GM21423 (cell line): ENCODE results near the gene TMEM131L.
"Not testable (repeated sequence)": the region's sequence is repeated elsewhere in the genome, so short reads cannot be mapped to it uniquely, and the experiment has no call there.

ENCODE experiments used
- ATAC-seq: cut with Tn5 transposase; IDR thresholded peaks from one replicate; pipeline ENCODE4 v1.9.1; 2021; ENCODE audit warnings: mild to moderate bottlenecking, moderate library complexity; ENCODE audit not compliant: unreplicated experiment

The TMEM131L gene

GRCh38 chr4:153448003-153448731 lies 18.0 kb upstream of the TMEM131L start:
- no peak for ATAC-seq

- no peak for ATAC-seq
Measured at GRCh38 chr4:153449338-153449737, 16.8 kb upstream of the TMEM131L start.

GRCh38 chr4:153450544-153450917 lies 15.6 kb upstream of the TMEM131L start:
- ATAC-seq: no peak

- not testable (repeated sequence) for ATAC-seq
Measured at GRCh38 chr4:153451145-153451544, 15.0 kb upstream of the TMEM131L start.

- no peak for ATAC-seq
Measured at GRCh38 chr4:153451911-153452657, 14.1 kb upstream of the TMEM131L start.

- no peak for ATAC-seq
Measured at GRCh38 chr4:153452658-153453378, 13.3 kb upstream of the TMEM131L start.

GRCh38 chr4:153453402-153453801 lies 12.8 kb upstream of the TMEM131L start:
- no peak for ATAC-seq

- no peak for ATAC-seq
Measured at GRCh38 chr4:153458969-153459368, 7.2 kb upstream of the TMEM131L start.

GRCh38 chr4:153461549-153461948 lies 4.6 kb upstream of the TMEM131L start:
- not testable (repeated sequence) for ATAC-seq

- no peak for ATAC-seq
Measured at GRCh38 chr4:153464068-153464467, 2.1 kb upstream of the TMEM131L start.

- ATAC-seq: no peak
Measured at GRCh38 chr4:153465140-153465539, 1.0 kb upstream of the TMEM131L start.

- peak; percentile 8 for ATAC-seq
Measured at GRCh38 chr4:153465615-153466080, 512 bp upstream of the TMEM131L start.

- ATAC-seq: peak; percentile 59
Measured at GRCh38 chr4:153466949-153467896, 1.1 kb downstream of the TMEM131L start.

GRCh38 chr4:153467897-153468262 lies 1.7 kb downstream of the TMEM131L start:
- ATAC-seq: no peak

GRCh38 chr4:153468587-153468986 lies 2.4 kb downstream of the TMEM131L start:
- peak; percentile 24 for ATAC-seq

GRCh38 chr4:153469031-153469430 lies 2.9 kb downstream of the TMEM131L start:
- no peak for ATAC-seq

- not testable (repeated sequence) for ATAC-seq
Measured at GRCh38 chr4:153471071-153471697, 5.0 kb downstream of the TMEM131L start.

GRCh38 chr4:153471698-153472093 lies 5.5 kb downstream of the TMEM131L start:
- ATAC-seq: peak; percentile 18

- ATAC-seq: peak; percentile 40
Measured at GRCh38 chr4:153472122-153473037, 6.2 kb downstream of the TMEM131L start.
